HG02623 (cell line): ENCODE data around the gene KLF3.

Experiments
- ATAC-seq: cut with Tn5 transposase; IDR thresholded peaks from one replicate; pipeline ENCODE4 v1.9.1; 2021; ENCODE audit warnings: moderate library complexity; ENCODE audit not compliant: unreplicated experiment

KLF3 gene

GRCh38 chr4:38673130-38673978 lies 9.4 kb downstream of the KLF3 start:
- ATAC-seq, result no peak

- ATAC-seq, result no peak
These were observed 10.5 kb downstream of the KLF3 start for GRCh38 chr4:38674258-38675144.

GRCh38 chr4:38675146-38676121 lies 11.4 kb downstream of the KLF3 start:
- ATAC-seq, result peak; percentile 39

GRCh38 chr4:38676986-38677385 lies 13.0 kb downstream of the KLF3 start:
- no peak for ATAC-seq

GRCh38 chr4:38677441-38677840 lies 13.4 kb downstream of the KLF3 start:
- ATAC-seq, result no peak

GRCh38 chr4:38678078-38678477 lies 14.1 kb downstream of the KLF3 start:
- no peak for ATAC-seq

GRCh38 chr4:38679921-38680320 lies 15.9 kb downstream of the KLF3 start:
- ATAC-seq, result no peak

- ATAC-seq, result no peak
These were observed 17.4 kb downstream of the KLF3 start for GRCh38 chr4:38681281-38681991.

GRCh38 chr4:38682336-38682735 lies 18.3 kb downstream of the KLF3 start:
- no peak for ATAC-seq

- ATAC-seq, result no peak
These were observed 19.3 kb downstream of the KLF3 start for GRCh38 chr4:38683276-38683675.

- ATAC-seq, result no peak
These were observed 20.3 kb downstream of the KLF3 start for GRCh38 chr4:38684271-38684670.

- ATAC-seq, result no peak
These were observed 21.2 kb downstream of the KLF3 start for GRCh38 chr4:38684951-38685844.

GRCh38 chr4:38686682-38687081 lies 22.7 kb downstream of the KLF3 start:
- ATAC-seq, result no peak

GRCh38 chr4:38687571-38688011 lies 23.6 kb downstream of the KLF3 start:
- no peak for ATAC-seq

- no peak for ATAC-seq
These were observed 24.8 kb downstream of the KLF3 start for GRCh38 chr4:38688676-38689355.

- ATAC-seq, result no peak
These were observed 27.4 kb downstream of the KLF3 start for GRCh38 chr4:38691251-38692008.

- no peak for ATAC-seq
These were observed 28.4 kb downstream of the KLF3 start for GRCh38 chr4:38692421-38692820.

GRCh38 chr4:38693569-38693968 lies 29.6 kb downstream of the KLF3 start:
- no peak for ATAC-seq
